HG03159 (cell line): ENCODE measurements around the gene SNED1.

Experiments
- ATAC-seq: cut with Tn5 transposase; IDR thresholded peaks from one replicate; pipeline ENCODE4 v1.9.1; 2021; ENCODE audit warnings: mild to moderate bottlenecking, moderate library complexity; ENCODE audit not compliant: unreplicated experiment

The SNED1 gene

GRCh38 chr2:241066171-241066892 lies 67.9 kb downstream of the SNED1 start:
- no peak for ATAC-seq

GRCh38 chr2:241066893-241067341 lies 68.5 kb downstream of the SNED1 start:
- ATAC-seq = no peak

GRCh38 chr2:241067501-241068135 lies 69.2 kb downstream of the SNED1 start:
- no peak for ATAC-seq

GRCh38 chr2:241068136-241068941 lies 69.9 kb downstream of the SNED1 start:
- ATAC-seq = no peak

GRCh38 chr2:241068942-241069810 lies 70.8 kb downstream of the SNED1 start:
- no peak for ATAC-seq

- ATAC-seq = no peak
Observed at GRCh38 chr2:241069821-241070281, 71.4 kb downstream of the SNED1 start.

- no peak for ATAC-seq
Observed at GRCh38 chr2:241070361-241070760, 71.9 kb downstream of the SNED1 start.

GRCh38 chr2:241070811-241071676 lies 72.6 kb downstream of the SNED1 start:
- no peak for ATAC-seq

GRCh38 chr2:241071677-241072111 lies 73.3 kb downstream of the SNED1 start:
- ATAC-seq = no peak

GRCh38 chr2:241072151-241072550 lies 73.7 kb downstream of the SNED1 start:
- ATAC-seq = no peak

GRCh38 chr2:241072553-241073165 lies 74.2 kb downstream of the SNED1 start:
- ATAC-seq = no peak

- ATAC-seq = no peak
Observed at GRCh38 chr2:241073166-241074064, 75.0 kb downstream of the SNED1 start.

- no peak for ATAC-seq
Observed at GRCh38 chr2:241074065-241074818, 75.8 kb downstream of the SNED1 start.

- no peak for ATAC-seq
Observed at GRCh38 chr2:241074901-241075540, 76.6 kb downstream of the SNED1 start.

- ATAC-seq = no peak
Observed at GRCh38 chr2:241080405-241081189, 82.2 kb downstream of the SNED1 start.

GRCh38 chr2:241081190-241081642 lies 82.8 kb downstream of the SNED1 start:
- no peak for ATAC-seq
